ENCODE results near the gene CCDC92. TPM values are rescaled to one million over a fixed set of nuclear protein-coding genes. Genes with fewer than 3 reads are reported as not detected.

CCDC92 gene
- polyA plus RNA-seq, 1 experiment: 52.2 TPM

DNA sequence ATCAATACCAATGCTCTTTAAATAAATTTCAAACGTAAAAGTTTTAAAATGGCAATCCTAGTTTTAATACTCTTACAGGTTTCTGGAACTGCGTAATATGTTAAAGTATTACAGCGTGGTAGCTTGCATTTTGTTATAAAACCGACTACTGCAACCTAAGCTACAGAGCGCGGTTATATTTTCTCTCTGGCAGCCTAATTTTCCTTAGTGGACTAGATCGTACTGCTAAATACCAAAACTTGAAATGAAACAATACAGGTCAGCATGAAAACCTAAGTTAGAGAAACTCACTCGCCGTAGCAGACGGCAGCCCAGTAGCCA, 1.2 kb downstream of the CCDC92 start:
- POLR2A ChIA-PET: no interaction called here
- CTCF ChIA-PET: interaction anchor here (0.6 to 1.9 kb wide), 4 partner anchors 11 to 76 kb away, joined by 3 to 6 read pairs (median 4); no protein-coding TSS in a partner anchor
- Histone ChIP-seq H3K27ac (ENCODE audit: low read depth, low read length) (peak overlapping the region; percentile 67), H3K9me3 (ENCODE audit: control insufficient read depth, insufficient read depth, low read length) (no peaks in the 10 kb centered on the region; the same call in 1 of the 2 replicates), H3K27me3 (ENCODE audit: control insufficient read depth, insufficient read depth, low read length) (no peaks in the 10 kb centered on the region), H3K4me3 (ENCODE audit: low read depth, low read length) (peak overlapping the region; percentile 66)
- TF ChIP-seq, protein P1, sequence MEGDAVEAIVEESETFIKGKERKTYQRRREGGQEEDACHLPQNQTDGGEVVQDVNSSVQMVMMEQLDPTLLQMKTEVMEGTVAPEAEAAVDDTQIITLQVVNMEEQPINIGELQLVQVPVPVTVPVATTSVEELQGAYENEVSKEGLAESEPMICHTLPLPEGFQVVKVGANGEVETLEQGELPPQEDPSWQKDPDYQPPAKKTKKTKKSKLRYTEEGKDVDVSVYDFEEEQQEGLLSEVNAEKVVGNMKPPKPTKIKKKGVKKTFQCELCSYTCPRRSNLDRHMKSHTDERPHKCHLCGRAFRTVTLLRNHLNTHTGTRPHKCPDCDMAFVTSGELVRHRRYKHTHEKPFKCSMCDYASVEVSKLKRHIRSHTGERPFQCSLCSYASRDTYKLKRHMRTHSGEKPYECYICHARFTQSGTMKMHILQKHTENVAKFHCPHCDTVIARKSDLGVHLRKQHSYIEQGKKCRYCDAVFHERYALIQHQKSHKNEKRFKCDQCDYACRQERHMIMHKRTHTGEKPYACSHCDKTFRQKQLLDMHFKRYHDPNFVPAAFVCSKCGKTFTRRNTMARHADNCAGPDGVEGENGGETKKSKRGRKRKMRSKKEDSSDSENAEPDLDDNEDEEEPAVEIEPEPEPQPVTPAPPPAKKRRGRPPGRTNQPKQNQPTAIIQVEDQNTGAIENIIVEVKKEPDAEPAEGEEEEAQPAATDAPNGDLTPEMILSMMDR (IDR thresholded peaks at IDR 0.05; ENCODE audit: low read depth, low read length): no peak
- DNase-seq (ENCODE audit: low read depth, low spot score): no peak

DNA sequence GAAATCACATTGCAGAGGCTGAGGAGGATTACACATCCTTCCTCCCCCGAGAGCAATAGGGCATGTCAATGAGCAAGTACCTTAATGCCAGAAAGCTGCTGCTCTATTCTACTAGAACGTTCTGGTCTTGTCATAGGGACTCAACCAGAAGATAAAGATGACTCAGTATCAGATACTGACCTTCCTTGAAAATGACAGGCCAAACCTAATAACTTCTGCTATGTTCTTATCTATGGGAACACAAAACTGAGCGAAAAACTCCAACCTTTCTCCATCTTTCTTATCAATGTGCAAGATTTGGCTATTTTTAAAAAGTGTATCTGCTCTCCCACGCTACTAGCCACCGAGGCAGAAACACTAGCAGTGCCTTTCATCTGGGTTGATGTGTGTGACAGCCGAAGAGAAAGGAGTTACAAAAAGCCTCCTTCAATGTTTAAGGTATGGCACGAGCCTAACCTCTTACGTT, 5.5 kb downstream of the CCDC92 start:
- DNase-seq (ENCODE audit: low read depth, low spot score): no peak
- no peaks in the 10 kb centered on the region for H3K9me3 ChIP-seq (ENCODE audit: control insufficient read depth, insufficient read depth, low read length)
- ChIA-PET CTCF (no interaction called here), POLR2A (no interaction called here)
- H3K4me3 ChIP-seq (ENCODE audit: low read depth, low read length): no peak overlapping the region
- no peak overlapping the region for H3K27ac ChIP-seq (ENCODE audit: low read depth, low read length)
- TF ChIP-seq, protein P1 (IDR thresholded peaks at IDR 0.05; ENCODE audit: low read depth, low read length): no peak
- no peaks in the 10 kb centered on the region for H3K27me3 ChIP-seq (ENCODE audit: control insufficient read depth, insufficient read depth, low read length)

DNA sequence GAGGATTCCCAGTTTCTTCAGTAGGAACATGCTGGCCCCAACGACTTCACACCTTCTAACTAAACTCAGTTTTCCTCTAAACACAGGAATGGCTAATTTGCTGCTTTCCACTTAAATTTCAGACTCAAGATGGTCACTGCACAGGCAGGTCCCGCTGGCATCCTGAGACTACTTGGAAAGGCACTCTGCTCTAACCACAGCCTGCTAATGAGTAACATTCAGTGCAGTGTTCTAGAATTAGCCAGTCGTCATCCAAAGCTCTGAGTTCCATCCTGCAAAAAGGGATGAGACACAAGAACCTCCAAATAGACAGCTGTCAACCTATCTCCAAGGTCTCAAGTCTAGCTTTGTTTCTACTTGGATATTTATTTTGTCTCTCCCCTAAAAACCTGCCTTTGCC, 6.0 kb downstream of the CCDC92 start:
- POLR2A ChIA-PET: no interaction called here
- TF ChIP-seq, protein P1 (IDR thresholded peaks at IDR 0.05; ENCODE audit: low read depth, low read length): no peak
- no peak for DNase-seq (ENCODE audit: low read depth, low spot score)
- H3K27ac ChIP-seq (ENCODE audit: low read depth, low read length): no peak overlapping the region
- CTCF ChIA-PET: interaction anchor here (0.6 to 1.1 kb wide), 3 partner anchors 11 to 72 kb away, joined by 3 to 4 read pairs (median 4); no protein-coding TSS in a partner anchor
- no peak overlapping the region for H3K4me3 ChIP-seq (ENCODE audit: low read depth, low read length)
- no peaks in the 10 kb centered on the region for H3K27me3 ChIP-seq (ENCODE audit: control insufficient read depth, insufficient read depth, low read length)
- no peaks in the 10 kb centered on the region for H3K9me3 ChIP-seq (ENCODE audit: control insufficient read depth, insufficient read depth, low read length)

DNA sequence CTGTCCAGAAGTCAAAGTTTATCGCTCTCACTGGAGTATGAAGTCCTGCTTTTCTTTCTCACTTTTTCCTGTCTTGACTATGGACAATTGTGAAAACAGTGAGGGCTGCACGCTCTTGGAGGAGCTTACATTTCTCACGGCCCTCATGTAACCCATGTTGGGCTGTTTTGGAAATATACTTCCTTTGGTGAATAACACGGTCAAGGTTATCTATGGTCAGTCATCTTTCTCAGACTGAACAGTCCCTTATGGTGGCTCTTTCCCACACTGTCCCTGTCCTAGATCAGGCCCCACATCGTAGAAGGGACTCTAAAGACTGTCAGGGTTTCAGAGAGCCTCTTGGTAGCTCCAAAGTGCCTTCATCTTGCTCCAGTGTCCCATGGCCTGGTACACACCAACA, 7.2 kb downstream of the CCDC92 start:
- no peaks in the 10 kb centered on the region for H3K9me3 ChIP-seq (ENCODE audit: control insufficient read depth, insufficient read depth, low read length)
- no peak overlapping the region for H3K27ac ChIP-seq (ENCODE audit: low read depth, low read length)
- CTCF ChIA-PET: interaction anchor here (1.2 to 2.2 kb wide), 2 partner anchors 12 to 61 kb away, joined by 4 to 13 read pairs; no protein-coding TSS in a partner anchor
- no peaks in the 10 kb centered on the region for H3K27me3 ChIP-seq (ENCODE audit: control insufficient read depth, insufficient read depth, low read length)
- TF ChIP-seq, protein P1 (IDR thresholded peaks at IDR 0.05; ENCODE audit: low read depth, low read length): no peak
- DNase-seq (ENCODE audit: low read depth, low spot score): no peak
- H3K4me3 ChIP-seq (ENCODE audit: low read depth, low read length): no peak overlapping the region
- POLR2A ChIA-PET: interaction anchor here (0.5 kb wide), 1 partner anchor 208 kb away, joined by 8 read pairs; no protein-coding TSS in a partner anchor

DNA sequence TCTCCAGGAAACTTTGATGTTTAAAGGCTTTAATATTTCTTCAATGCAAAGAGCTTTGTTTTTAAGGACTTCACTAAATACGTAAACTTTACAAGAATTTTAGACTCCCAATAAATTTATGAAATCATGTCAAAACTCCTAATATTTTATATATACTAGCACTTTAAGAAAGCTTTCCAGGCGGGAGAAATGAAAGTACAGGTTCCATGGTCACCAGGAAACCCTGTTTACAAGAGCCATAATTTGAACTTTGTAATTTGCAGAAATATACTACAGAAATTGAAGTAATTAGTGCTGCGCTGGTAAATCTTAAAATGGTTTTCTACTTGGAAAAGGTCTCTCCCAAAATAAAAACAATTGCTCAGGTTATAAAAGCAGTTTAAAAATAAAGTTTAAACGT, 8.8 kb downstream of the CCDC92 start:
- ChIA-PET POLR2A (no interaction called here), CTCF (interaction anchor here (2.2 kb wide), 1 partner anchor 59 kb away, joined by 13 read pairs; no protein-coding TSS in a partner anchor)
- Histone ChIP-seq H3K9me3 (ENCODE audit: control insufficient read depth, insufficient read depth, low read length) (no peaks in the 10 kb centered on the region), H3K27ac (ENCODE audit: low read depth, low read length) (no peak overlapping the region), H3K4me3 (ENCODE audit: low read depth, low read length) (no peak overlapping the region), H3K27me3 (ENCODE audit: control insufficient read depth, insufficient read depth, low read length) (no peaks in the 10 kb centered on the region)
- no peak for DNase-seq (ENCODE audit: low read depth, low spot score)
- TF ChIP-seq, protein P1 (IDR thresholded peaks at IDR 0.05; ENCODE audit: low read depth, low read length): no peak

Data from AG04450 (cell line).